ENCODE data around the gene MIP.
A peak's percentile ranks its signal among the peaks of the same experiment; 100 is the strongest.

The MIP gene

DNA sequence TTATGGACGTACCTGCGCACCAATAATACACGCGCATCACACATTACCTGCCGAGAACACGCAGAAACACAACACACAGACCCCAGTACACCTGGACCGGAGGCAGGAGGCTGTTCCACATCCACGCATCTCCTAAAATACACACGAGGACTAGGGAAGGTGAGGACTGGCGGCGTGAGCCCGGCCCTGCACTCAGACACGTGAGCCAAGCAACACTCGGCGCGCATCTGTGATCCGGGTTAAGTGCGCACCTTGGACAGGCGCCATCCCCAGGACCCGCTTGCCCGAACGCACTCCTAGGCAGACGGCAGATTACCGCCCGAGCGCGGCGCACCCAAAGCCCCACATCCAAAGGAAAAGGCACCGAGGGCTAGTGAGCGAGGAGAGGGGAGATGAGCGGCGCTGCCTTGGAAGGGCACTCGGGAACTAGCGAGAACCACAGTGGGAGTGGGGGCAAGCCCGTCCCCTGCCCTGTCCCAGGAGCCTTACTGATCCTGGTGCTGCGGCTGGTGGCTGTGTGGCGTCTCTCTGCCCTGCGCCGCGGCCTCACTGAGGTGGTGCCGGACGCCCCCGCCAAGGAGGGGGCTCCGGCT, 33.1 kb upstream of the MIP start:
- peak overlapping the region; percentile 47 for H3K4me3 ChIP-seq (replicated peaks; ENCODE audit: low read depth, low read length)
- TF ChIP-seq, protein P1, sequence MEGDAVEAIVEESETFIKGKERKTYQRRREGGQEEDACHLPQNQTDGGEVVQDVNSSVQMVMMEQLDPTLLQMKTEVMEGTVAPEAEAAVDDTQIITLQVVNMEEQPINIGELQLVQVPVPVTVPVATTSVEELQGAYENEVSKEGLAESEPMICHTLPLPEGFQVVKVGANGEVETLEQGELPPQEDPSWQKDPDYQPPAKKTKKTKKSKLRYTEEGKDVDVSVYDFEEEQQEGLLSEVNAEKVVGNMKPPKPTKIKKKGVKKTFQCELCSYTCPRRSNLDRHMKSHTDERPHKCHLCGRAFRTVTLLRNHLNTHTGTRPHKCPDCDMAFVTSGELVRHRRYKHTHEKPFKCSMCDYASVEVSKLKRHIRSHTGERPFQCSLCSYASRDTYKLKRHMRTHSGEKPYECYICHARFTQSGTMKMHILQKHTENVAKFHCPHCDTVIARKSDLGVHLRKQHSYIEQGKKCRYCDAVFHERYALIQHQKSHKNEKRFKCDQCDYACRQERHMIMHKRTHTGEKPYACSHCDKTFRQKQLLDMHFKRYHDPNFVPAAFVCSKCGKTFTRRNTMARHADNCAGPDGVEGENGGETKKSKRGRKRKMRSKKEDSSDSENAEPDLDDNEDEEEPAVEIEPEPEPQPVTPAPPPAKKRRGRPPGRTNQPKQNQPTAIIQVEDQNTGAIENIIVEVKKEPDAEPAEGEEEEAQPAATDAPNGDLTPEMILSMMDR (IDR thresholded peaks at IDR 0.05; ENCODE audit: low read length, missing control alignments) = no peak
- peak; percentile 6 for DNase-seq (ENCODE audit: low read depth)

DNA sequence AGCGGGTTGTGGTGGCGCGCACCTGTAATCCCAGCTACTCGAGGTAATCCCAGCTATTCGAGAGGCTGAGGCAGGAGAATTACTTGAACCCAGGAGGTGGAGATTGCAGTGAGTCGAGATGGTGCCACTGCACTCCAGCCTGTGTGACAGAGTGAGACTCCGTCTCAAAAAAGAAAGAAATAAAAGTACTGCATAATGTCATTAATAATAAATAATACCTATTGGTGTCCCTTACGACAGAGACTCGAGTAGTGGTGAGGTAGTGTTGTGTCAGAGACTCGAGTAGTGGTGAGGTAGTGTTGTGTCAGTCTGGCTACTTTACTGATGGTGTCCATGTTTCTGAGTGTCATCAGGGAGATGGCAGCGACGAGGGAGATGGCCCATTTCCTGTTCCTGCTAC, 32.2 kb upstream of the MIP start:
- H3K4me3 ChIP-seq (replicated peaks; ENCODE audit: low read depth, low read length) = no peak overlapping the region
- TF ChIP-seq, protein P1 (IDR thresholded peaks at IDR 0.05; ENCODE audit: low read length, missing control alignments) = no peak
- no peak for DNase-seq (ENCODE audit: low read depth)

DNA sequence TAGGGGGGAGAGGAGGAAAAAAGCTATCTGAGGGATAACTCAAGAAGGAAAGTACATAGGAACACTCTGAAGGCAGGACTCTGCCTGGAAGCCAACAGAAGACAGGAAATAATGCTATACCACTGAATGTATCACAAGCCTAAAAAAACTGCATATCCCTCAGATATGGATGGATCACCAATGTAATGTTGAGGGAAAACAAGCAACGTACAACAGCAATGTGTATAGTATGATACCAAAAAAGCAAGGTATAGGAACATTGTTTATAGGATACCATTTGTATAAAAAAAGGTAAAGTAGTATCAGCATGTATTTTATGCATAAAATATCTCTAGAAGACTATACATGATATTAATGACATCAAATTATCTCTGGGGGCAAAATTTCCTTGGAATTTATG, 30.1 kb upstream of the MIP start:
- TF ChIP-seq, protein P1 (IDR thresholded peaks at IDR 0.05; ENCODE audit: low read length, missing control alignments) = no peak
- no peak for DNase-seq (ENCODE audit: low read depth)
- H3K4me3 ChIP-seq (replicated peaks; ENCODE audit: low read depth, low read length) = no peak overlapping the region

GRCh38 chr12:56479625-56480024, 25.2 kb upstream of the MIP start:
- no peak for DNase-seq (ENCODE audit: low read depth)
- TF ChIP-seq, protein P1 (IDR thresholded peaks at IDR 0.05; ENCODE audit: low read length, missing control alignments) = no peak
- H3K4me3 ChIP-seq (replicated peaks; ENCODE audit: low read depth, low read length) = no peak overlapping the region

DNA sequence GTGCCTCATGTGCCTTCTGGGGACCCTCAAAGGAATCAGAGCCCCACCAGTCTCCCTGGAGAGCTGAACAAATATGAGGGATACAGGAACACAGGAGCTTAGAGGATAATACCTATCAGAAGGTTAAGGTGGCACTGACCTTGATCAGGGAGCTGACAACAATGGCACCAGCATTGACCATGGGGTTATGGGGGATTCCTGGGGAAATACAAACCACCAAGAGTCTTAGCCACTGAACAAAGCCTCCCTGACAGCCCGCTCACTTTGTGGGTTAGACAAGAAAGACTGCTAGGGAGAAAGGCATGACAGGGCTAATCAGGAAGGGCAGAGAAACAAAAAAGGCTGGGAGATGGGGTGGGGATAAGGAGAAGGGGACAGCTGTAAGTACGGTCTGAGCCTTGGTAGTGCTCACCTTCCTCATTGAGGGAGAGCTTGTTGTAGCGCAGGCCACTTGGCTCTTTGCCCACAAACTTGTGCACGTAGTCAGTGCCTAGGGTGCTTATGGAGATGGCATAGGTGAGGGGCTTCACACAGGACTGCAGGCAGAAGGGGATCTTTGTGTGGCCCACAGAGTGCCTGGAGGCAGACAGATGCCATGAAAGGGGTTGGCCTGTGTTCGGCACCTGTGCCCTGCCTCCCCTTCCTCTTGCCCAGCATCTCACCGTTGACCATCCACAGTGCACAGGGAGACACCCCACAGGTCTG, 23.2 kb upstream of the MIP start:
- DNase-seq (ENCODE audit: low read depth) = no peak
- TF ChIP-seq, protein P1 (IDR thresholded peaks at IDR 0.05; ENCODE audit: low read length, missing control alignments) = no peak

DNA sequence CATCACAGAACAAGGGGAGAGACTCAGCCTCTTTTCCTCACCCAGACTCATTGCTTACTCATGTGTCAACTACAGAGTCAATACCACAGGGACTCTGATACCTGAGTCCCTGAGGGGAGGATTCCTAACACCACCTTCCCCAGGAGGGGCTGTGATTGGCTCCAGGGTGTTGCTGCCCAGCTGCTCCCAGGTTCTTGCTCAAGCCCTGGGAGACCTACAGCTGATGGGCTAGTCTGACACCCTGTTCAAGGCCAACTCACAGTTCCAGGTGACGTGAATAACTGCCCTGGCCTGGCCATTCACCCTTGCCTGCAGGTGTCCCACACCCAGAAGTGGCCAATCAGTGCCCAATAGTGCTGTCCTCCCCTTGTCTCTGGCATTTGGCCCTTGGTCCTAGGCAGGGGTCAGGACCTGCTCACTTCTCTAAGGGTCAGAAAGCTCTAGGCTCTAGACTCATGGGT, 22.5 kb upstream of the MIP start:
- no peak overlapping the region for H3K4me3 ChIP-seq (replicated peaks; ENCODE audit: low read depth, low read length)
- DNase-seq (ENCODE audit: low read depth) = no peak
- TF ChIP-seq, protein P1 (IDR thresholded peaks at IDR 0.05; ENCODE audit: low read length, missing control alignments) = no peak

More for the DNA sequence above, 23.2 kb upstream of the MIP start:
- H3K4me3 ChIP-seq (replicated peaks; ENCODE audit: low read depth, low read length) = no peak overlapping the region
